GM12878 (cell line): ENCODE results near the gene CD163L1. TPM values are rescaled to one million over a fixed set of nuclear protein-coding genes. Genes with fewer than 3 reads are reported as not detected.

Source experiments
- ATAC-seq: fragments of 200-7000 bp; cut with Tn5 transposase; 3 replicates; pipeline ENCODE4 v1.9.1; 2020; ENCODE audit warnings: mild to moderate bottlenecking, moderate library complexity
- BruUV-seq: library from RNA; stranded (reverse); fragments of 400-500 nt; replicated peaks from 2 replicates; lab custom pipeline; 2021; lab: Mats Ljungman, UMichigan
- CTCF ChIA-PET: fragments of 300-600 bp; sonication (Branson Sonifier 250); formaldehyde crosslinking; extraction: SDS; loops from one replicate; lab custom pipeline; 2021; ENCODE audit warnings: inconsistent platforms; lab: Yijun Ruan, JAX
- POLR2A ChIA-PET: fragments of 350-600 bp; formaldehyde crosslinking; extraction: SDS; loops from one replicate; lab custom pipeline; 2021; ENCODE audit warnings: inconsistent platforms; lab: Charles Lee
- RAD21 ChIA-PET: fragments of 300-600 bp; sonication (Branson Sonifier 250); formaldehyde crosslinking; loops from one replicate; lab custom pipeline; 2023; ENCODE audit warnings: antibody characterized with exemption; ENCODE audit not compliant: unreplicated experiment; lab: Charles Lee
- SMC1A ChIA-PET: fragments of 300-600 bp; sonication (Branson Sonifier 250); formaldehyde crosslinking; loops from one replicate; lab custom pipeline; 2023; ENCODE audit not compliant: unreplicated experiment, uncharacterized antibody; lab: Charles Lee
- DNase-seq: peaks from one replicate; pipeline ENCODE4 v3.0.0-alpha.2; 2011; ENCODE audit warnings: low read depth, low spot score
- FAIRE-seq: peaks from 3 replicates; lab custom pipeline; 2011; peaks lifted over from hg19 to GRCh38; lab: Jason Lieb, UNC
- H2AFZ ChIP-seq: 2 replicates; pipeline ENCODE4 v1.6.0; 2011; ENCODE audit warnings: low read depth, low read length, control low read depth; ENCODE audit not compliant: control insufficient read depth
- H3K27ac ChIP-seq: 2 replicates; pipeline ENCODE4 v1.5.1; 2011; ENCODE audit warnings: control low read depth; ENCODE audit not compliant: control insufficient read depth, insufficient read depth
- H3K27me3 ChIP-seq, 2 experiments: replicated peaks in 1 of 2; 2 replicates each; pipeline versions ENCODE4 v1.6.0 to v1.6.1; 2011; ENCODE audit warnings: low read length in 1 of 2; ENCODE audit not compliant: control insufficient read depth in 2 of 2, insufficient read depth in 2 of 2
- H3K36me3 ChIP-seq, 2 experiments: 2 replicates each; pipeline ENCODE4 v1.5.1; 2011; ENCODE audit warnings: low read length in 1 of 2; ENCODE audit not compliant: control insufficient read depth in 2 of 2, insufficient read depth in 2 of 2
- H3K4me1 ChIP-seq: 2 replicates; pipeline ENCODE4 v1.6.1; 2011; ENCODE audit warnings: mild to moderate bottlenecking, low read length, moderate library complexity, mixed read lengths; ENCODE audit not compliant: control insufficient read depth, insufficient read depth
- H3K4me2 ChIP-seq: 2 replicates; pipeline ENCODE4 v1.6.0; 2011; ENCODE audit warnings: control low read depth; ENCODE audit not compliant: control insufficient read depth, insufficient read depth
- H3K4me3 ChIP-seq: fragments of 200-600 bp; sonication (generic); 2 replicates; pipeline ENCODE4 v1.5.1; 2016
- H3K79me2 ChIP-seq: 2 replicates; pipeline ENCODE4 v1.6.0; 2011; ENCODE audit warnings: low read length; ENCODE audit not compliant: control insufficient read depth, insufficient read depth
- H3K9ac ChIP-seq: 2 replicates; pipeline ENCODE4 v1.8.0; 2011; ENCODE audit warnings: low read length, control low read depth, mixed read lengths; ENCODE audit not compliant: control insufficient read depth, insufficient read depth
- H3K9me3 ChIP-seq: replicated peaks from 3 replicates; pipeline ENCODE4 v1.5.1; 2011; ENCODE audit warnings: mild to moderate bottlenecking, low read length; ENCODE audit not compliant: control insufficient read depth, insufficient read depth
- H4K20me1 ChIP-seq: 2 replicates; pipeline ENCODE4 v1.6.0; 2011; ENCODE audit not compliant: control insufficient read depth, insufficient read depth
- BMI1 ChIP-seq: fragments of 450-650 bp; IDR thresholded peaks from 2 replicates; pipeline ENCODE4 v1.6.1; 2016; ENCODE audit warnings: mild to moderate bottlenecking, moderate library complexity, borderline replicate concordance
- EGR1 ChIP-seq, 2 experiments: IDR thresholded peaks; 1 replicate in 1 of 2; 2 replicates in 1 of 2; pipeline ENCODE4 v1.6.1; 2011 to 2012; ENCODE audit warnings: low read depth in 2 of 2, low read length in 2 of 2, borderline replicate concordance in 1 of 2, mild to moderate bottlenecking in 1 of 2, moderate library complexity in 1 of 2
- GATAD2B ChIP-seq: fragments of 450-650 bp; conservative IDR thresholded peaks from 2 replicates; pipeline ENCODE4 v1.6.1; 2017; ENCODE audit warnings: low read depth, mild to moderate bottlenecking, moderate library complexity
- HDAC2 ChIP-seq: fragments of 200-600 bp; sonication (generic); IDR thresholded peaks from 2 replicates; pipeline ENCODE4 v1.6.1; 2017
- POU2F2 ChIP-seq: IDR thresholded peaks from 3 replicates; pipeline ENCODE4 v1.6.1; 2011; ENCODE audit warnings: low read depth, mild to moderate bottlenecking, low read length, borderline replicate concordance
- RELB ChIP-seq: fragments of 450-650 bp; IDR thresholded peaks from 2 replicates; pipeline ENCODE4 v1.6.1; 2017; ENCODE audit warnings: low read depth, mild to moderate bottlenecking, moderate library complexity
- SMARCA5 ChIP-seq: fragments of 450-650 bp; IDR thresholded peaks from 2 replicates; pipeline ENCODE4 v1.6.1; 2017; ENCODE audit warnings: mild to moderate bottlenecking
- SPI1 ChIP-seq: IDR thresholded peaks from 2 replicates; pipeline ENCODE4 v1.6.1; 2011; ENCODE audit warnings: low read depth, mild to moderate bottlenecking, low read length, moderate library complexity, borderline replicate concordance; ENCODE audit not compliant: insufficient read depth
- YY1 ChIP-seq: IDR thresholded peaks from 2 replicates; pipeline ENCODE4 v1.6.1; 2011; ENCODE audit warnings: low read depth, mild to moderate bottlenecking, low read length
- WGBS: methylation state at CpG from one replicate; pipeline ENCODE4 v1.1.6; 2016; ENCODE audit warnings: low lambda C conversion rate; ENCODE audit not compliant: insufficient replicate concordance, insufficient coverage; ENCODE audit errors: missing lambda C conversion rate; 5-methylcytosine and 5-hydroxymethylcytosine counted together
- in situ Hi-C: fragments of 300-500 bp; cut with MboI; formaldehyde crosslinking; loops from 9 replicates; pipeline ENCODE4 v1.14.3; 2018; ENCODE audit warnings: mixed read lengths
- intact Hi-C: fragments of 100-400 bp; cut with micrococcal nuclease; formaldehyde crosslinking; loops from one replicate; pipeline ENCODE4 v1.14.2; 2022; ENCODE audit not compliant: unreplicated experiment
- polyA plus RNA-seq, 11 experiments: library from polyadenylated mRNA; depleted of rRNA in 4 of 11; unstranded in 6 of 11; stranded (reverse) in 5 of 11; fragments of >200 nt; fragmentation: Nextera tagmentation in 4 of 11; fragmentation: Illumina TruSeq in 1 of 11; extraction: Ambion mirVana in 4 of 11; extraction: Trizol in 1 of 11; gene quantifications; 1 replicate in 1 of 11; 2 replicates in 10 of 11; pipeline versions ENCODE4 v1.2.1 to v1.2.3, GENCODE V29; 2011 to 2016; ENCODE audit warnings: inconsistent platforms in 2 of 11, missing spikeins in 2 of 11, low read depth in 1 of 11
- total RNA-seq, 4 experiments: library from RNA; depleted of rRNA in 3 of 4; stranded (reverse); fragments of >200 nt in 3 of 4; fragmentation: Illumina TruSeq in 1 of 4; extraction: Trizol in 1 of 4; gene quantifications; 2 replicates each; pipeline versions ENCODE4 v1.2.1 to v1.2.3, GENCODE V29; 2013 to 2021
- TF ChIP-seq, protein P1 (sequence below): IDR thresholded peaks from 2 replicates; pipeline ENCODE4 v1.6.1; 2011; ENCODE audit warnings: low read depth, low read length, improper control_type of control experiment, borderline replicate concordance

Gene CD163L1
- total and polyA plus RNA-seq, 10 of the 15 experiments (the other 5 are each of a cell fraction or from before 2014, with no cell fraction given): 0.49 to 2.9 (median 1.6) TPM; not detected in 1

DNA sequence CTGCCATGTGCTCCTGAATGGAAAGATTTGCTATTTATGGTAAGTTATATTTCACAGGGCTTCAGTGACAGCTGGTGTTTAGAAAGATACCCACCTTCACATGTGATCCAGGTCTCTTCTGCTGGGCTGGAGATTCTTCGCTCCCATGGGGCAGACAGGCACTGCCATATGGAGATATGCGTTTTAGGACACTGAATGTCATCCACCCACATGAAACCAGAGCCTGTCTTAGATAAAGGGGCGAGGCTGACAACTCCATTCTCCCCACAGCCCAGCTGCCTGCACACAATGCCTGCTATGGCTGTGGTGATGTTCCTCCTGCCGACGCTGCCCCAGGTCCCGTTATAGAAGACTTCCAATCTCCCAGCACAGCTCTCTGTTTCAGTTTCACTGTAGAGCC is 70.7 kb downstream of the CD163L1 start:
- CTCF ChIA-PET: interaction anchor here (1.6 kb wide), 1 partner anchor 87 kb away, joined by 4 read pairs; no protein-coding TSS in a partner anchor
- intact Hi-C loops (loop anchor here (5.0 kb wide), 1 partner anchor 156 kb away; no protein-coding TSS in a partner anchor), in situ Hi-C loops (no loop called here)
- H3K9ac ChIP-seq: no peak overlapping the region
- no peak overlapping the region for H2AFZ ChIP-seq
- H3K79me2 ChIP-seq: no peaks in the 10 kb centered on the region
- POLR2A ChIA-PET: no interaction called here
- no TSS peak for BruUV-seq
- SMC1A ChIA-PET: interaction anchor here (0.9 to 1.0 kb wide), 2 partner anchors 77 to 82 kb away, joined by 3 read pairs; no protein-coding TSS in a partner anchor
- H3K9me3 ChIP-seq: no peaks in the 10 kb centered on the region; the same call in 2 of the 3 replicates
- ATAC-seq (no peak), DNase-seq (no peak), FAIRE-seq (no peak)
- no peak overlapping the region for H3K4me2 ChIP-seq
- H3K4me1 ChIP-seq: no peaks in the 10 kb centered on the region
- H3K36me3 ChIP-seq: no peaks in the 10 kb centered on the region
- RAD21 ChIA-PET: no interaction called here
- H4K20me1 ChIP-seq: no peaks in the 10 kb centered on the region
- H3K4me3 ChIP-seq: no peak overlapping the region
- H3K27me3 ChIP-seq: no peaks in the 10 kb centered on the region
- WGBS: 63% methylated on average over 6 of the region's 6 CpGs
- TF ChIP-seq SPI1 (no peak), HDAC2 (no peak), SMARCA5 (no peak), POU2F2 (no peak), BMI1 (no peak), RELB (no peak), YY1 (no peak), EGR1 (IDR thresholded peaks at IDR 0.05; ENCODE audit: borderline replicate concordance in 1 of 2, low read depth in 2 of 2, low read length in 2 of 2) (no peak), GATAD2B (no peak)
- TF ChIP-seq, protein P1, sequence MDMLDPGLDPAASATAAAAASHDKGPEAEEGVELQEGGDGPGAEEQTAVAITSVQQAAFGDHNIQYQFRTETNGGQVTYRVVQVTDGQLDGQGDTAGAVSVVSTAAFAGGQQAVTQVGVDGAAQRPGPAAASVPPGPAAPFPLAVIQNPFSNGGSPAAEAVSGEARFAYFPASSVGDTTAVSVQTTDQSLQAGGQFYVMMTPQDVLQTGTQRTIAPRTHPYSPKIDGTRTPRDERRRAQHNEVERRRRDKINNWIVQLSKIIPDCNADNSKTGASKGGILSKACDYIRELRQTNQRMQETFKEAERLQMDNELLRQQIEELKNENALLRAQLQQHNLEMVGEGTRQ: no peak
- no peak overlapping the region for H3K27ac ChIP-seq
